ENCODE measurements around the gene FERMT3. TPM values are rescaled to one million over a fixed set of nuclear protein-coding genes. Genes with fewer than 3 reads are reported as not detected.
A peak's percentile ranks its signal among the peaks of the same experiment; 100 is the strongest.

FERMT3 gene
- polyA plus RNA-seq, 1 of the 3 experiments (the other 2 are of a cell fraction), result 1.4 TPM

GRCh38 chr11:64240435-64241240 is 34.1 kb downstream of the FERMT3 start, which contains the start of gene FKBP2:
Gene FKBP2, plus strand, starts transcription at chr11:64241095. Its CDS starts 1,293 bp downstream, at chr11:64242388.
- Histone ChIP-seq H3K27ac (ENCODE audit: low read depth in 2 of 2, low read length in 1 of 2) (peak within 1 kb of the TSS; percentile 94 to 98), H3K4me2 (peak within 1 kb of the TSS; percentile 98), H3K27me3 (ENCODE audit: insufficient read depth) (no peaks in the 10 kb centered on the region), H3K36me3 (replicated peaks in 1 of 2; ENCODE audit: control insufficient read depth in 1 of 2, insufficient read depth in 2 of 2, low read length in 1 of 2) (peaks cover 10 to 32% of the 10 kb centered on the region in 2 experiments), H3K79me2 (ENCODE audit: insufficient read depth) (peaks cover 43% of the 10 kb centered on the region), H2AFZ (ENCODE audit: low read depth) (peak within 1 kb of the TSS; percentile 63; the same call in 1 of the 2 replicates), H3K9ac (peak within 1 kb of the TSS; percentile 84), H4K20me1 (ENCODE audit: insufficient read depth) (no peaks in the 10 kb centered on the region), H3F3A (replicated peaks; ENCODE audit: insufficient read depth) (peaks cover 28% of the 10 kb centered on the region), H3K9me2 (no peaks in the 10 kb centered on the region), H3K4me1 (ENCODE audit: control insufficient read depth in 1 of 2, insufficient read depth in 2 of 2, low read depth in 1 of 2, low read length in 1 of 2) (peaks cover 15 to 41% of the 10 kb centered on the region in 2 experiments; a peak in 2 of 4 replicates), H3K9me3 (no peaks in the 10 kb centered on the region), H3K4me3 (ENCODE audit: low read depth in 2 of 2, low read length in 1 of 2) (peak within 1 kb of the TSS; percentile 78 to 92)
- ChIA-PET POLR2A (interaction anchor here (0.6 to 12.4 kb wide), 10 partner anchors 8 to 151 kb away, joined by 3 to 112 read pairs (median 4); partner anchors contain the start of genes DNAJC4, ESRRA, NUDT22 and TRPT1), CTCF (interaction anchor here (0.6 to 3.3 kb wide), 3 partner anchors 11 to 88 kb away, joined by 3 to 17 read pairs (median 3); partner anchors contain the start of gene PLCB3)
- peak; percentile 83 for TF ChIP-seq NRF1 (IDR thresholded peaks at IDR 0.05; ENCODE audit: low read depth, low read length)
- peak; percentile 54; the same call in 1 of the 2 replicates for TF ChIP-seq MXI1 (IDR thresholded peaks at IDR 0.05; ENCODE audit: low read depth, low read length)
- TF ChIP-seq GABPA (IDR thresholded peaks at IDR 0.05; ENCODE audit: low read depth), result peak; percentile 89
- TF ChIP-seq CHD2 (IDR thresholded peaks at IDR 0.05; ENCODE audit: low read length, partially characterized antibody), result peak; percentile 21
- peak; percentile 74 for TF ChIP-seq ELF1 (IDR thresholded peaks at IDR 0.05)
- peak; percentile 19; the same call in 1 of the 2 replicates for TF ChIP-seq JUND (IDR thresholded peaks at IDR 0.05)
- peak; percentile 86 for TF ChIP-seq POLR2AphosphoS5 (IDR thresholded peaks at IDR 0.05; ENCODE audit: low read depth, low read length)
- TF ChIP-seq TEAD4 (IDR thresholded peaks at IDR 0.05; ENCODE audit: borderline replicate concordance, insufficient read depth), result no peak
- no peak for TF ChIP-seq ZBTB33 (IDR thresholded peaks at IDR 0.05; ENCODE audit: borderline replicate concordance, low read depth)
- peak; percentile 68; the same call in 1 of the 2 replicates for TF ChIP-seq SIN3A (IDR thresholded peaks at IDR 0.05; ENCODE audit: borderline replicate concordance, low read depth, low read length)
- TF ChIP-seq FOXM1 (IDR thresholded peaks at IDR 0.05; ENCODE audit: low read depth), result peak; percentile 84
- peak; percentile 52; the same call in 1 of the 2 replicates for TF ChIP-seq RXRA (IDR thresholded peaks at IDR 0.05; ENCODE audit: borderline replicate concordance, low read depth)
- TF ChIP-seq NFIC (IDR thresholded peaks at IDR 0.05; ENCODE audit: borderline replicate concordance), result peak; percentile 36
- TF ChIP-seq USF1 (IDR thresholded peaks at IDR 0.05; ENCODE audit: borderline replicate concordance, low read depth), result no peak
- 0 out of 2 replicates have a peak, but pooled peaks have one; percentile 16 for TF ChIP-seq REST (IDR thresholded peaks at IDR 0.05; ENCODE audit: low read depth, low read length)
- TF ChIP-seq FOSL2 (IDR thresholded peaks at IDR 0.05; ENCODE audit: borderline replicate concordance, low read depth), result no peak
- peak; percentile 91; the same call in 1 of the 2 replicates for TF ChIP-seq TAF1 (IDR thresholded peaks at IDR 0.05; ENCODE audit: borderline replicate concordance, low read depth, low read length)
- under 1% methylated on average over 40 of the region's 58 CpGs for WGBS (ENCODE audit: low lambda C conversion rate)
- DNase-seq, result peak; percentile 97

Measured in SK-N-SH (cell line).